KG1 (cell line): Measurements from ENCODE around the gene ZBED4.

ENCODE experiments used
- DNase-seq: peaks from one replicate; lab custom pipeline; 2025; lab: John Stamatoyannopoulos, UW

The ZBED4 gene

DNA sequence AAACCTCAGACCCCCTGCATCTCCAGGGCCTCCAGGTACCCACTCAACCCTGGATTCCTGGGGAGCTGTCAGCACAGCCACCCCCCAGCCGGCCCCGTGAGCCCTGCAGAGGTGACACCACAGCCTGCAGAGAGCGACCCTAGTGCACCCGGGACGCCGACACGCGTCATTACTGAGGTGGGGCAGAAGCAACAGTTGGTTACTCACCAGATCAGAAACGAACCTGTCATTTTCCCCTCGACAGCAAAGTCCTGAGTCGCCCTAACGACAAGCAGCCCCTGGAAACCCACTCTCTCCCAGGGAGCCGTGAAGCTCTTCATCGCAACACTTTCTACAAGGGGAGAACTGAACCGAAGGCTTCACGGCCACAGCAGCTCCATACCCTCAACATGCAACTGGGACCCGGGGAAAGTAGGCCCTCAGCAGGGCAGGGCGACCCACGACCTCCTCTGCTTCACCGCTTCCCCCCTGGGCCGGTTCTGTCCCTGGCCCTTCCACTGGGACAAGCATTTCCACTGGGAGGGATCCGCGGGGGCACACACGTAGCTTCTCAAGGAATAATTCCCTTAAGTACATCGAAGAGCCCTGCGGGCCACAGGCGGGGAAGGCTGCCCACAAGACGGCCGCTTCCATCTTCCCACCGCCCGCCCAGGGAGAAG lies 27.6 kb upstream of the ZBED4 start:
- DNase-seq = no peak

DNA sequence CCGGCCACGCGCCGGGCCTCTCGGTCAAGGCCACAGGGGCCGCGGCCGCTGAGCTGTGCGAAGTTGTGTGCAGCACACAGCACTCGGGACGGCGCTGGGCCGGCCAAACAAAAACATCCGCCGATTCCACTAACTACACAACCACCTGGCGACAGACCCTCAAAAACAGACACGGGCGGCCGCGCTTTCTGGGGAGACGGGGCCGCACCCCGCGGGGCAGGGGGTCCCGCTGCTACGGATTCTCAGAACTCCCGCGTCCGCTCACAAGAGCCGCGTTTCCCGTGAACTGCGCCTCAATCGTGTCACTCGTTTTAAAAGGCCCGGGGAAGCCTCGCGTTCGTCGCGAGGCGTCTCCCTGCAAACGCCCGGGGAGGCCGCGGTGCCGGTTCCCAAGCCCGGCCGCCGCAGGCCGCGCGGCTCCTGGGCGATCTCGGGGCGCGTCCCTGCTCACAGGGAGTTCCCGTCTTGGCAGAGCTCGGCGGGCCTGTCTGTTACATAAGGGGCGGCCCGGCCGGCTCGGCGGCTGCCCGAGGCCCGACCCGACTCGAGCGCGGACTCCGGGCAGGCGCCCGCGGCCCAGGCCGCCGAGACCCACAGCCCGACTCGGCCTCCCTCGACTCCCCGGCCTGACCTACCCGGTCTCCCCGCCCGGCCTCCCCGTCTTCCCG lies 26.9 kb upstream of the ZBED4 start:
- no peak for DNase-seq

DNA sequence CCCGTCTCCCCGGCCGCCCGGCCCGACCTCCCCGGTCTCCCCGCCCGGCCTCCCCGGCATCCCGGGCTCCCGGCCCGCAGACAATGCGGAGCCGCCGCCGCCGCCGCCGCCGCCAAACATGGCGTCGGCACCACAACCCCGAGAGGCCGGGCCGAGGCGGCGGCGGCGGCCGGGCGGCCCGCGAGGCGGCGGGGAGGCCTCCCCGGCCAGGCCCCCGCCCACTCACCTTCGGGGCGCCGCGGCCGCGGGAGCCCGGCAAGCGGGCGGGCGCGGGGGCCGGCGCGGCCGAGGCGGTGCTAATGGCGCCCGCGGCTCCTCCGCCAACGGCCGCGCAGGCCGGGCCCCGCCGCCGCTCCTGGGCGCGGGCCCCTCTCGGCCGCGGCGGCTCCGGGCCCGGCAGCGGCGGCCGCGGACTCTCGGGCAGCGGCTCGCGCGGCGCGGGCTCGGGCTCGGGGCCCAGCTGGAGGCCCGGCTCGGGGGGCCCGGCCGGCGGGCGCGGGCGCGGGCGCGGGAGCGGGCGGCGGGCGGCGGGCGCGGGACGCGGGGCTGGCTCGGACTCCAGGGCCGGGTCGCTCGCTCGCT lies 26.3 kb upstream of the ZBED4 start:
- DNase-seq = no peak

DNA sequence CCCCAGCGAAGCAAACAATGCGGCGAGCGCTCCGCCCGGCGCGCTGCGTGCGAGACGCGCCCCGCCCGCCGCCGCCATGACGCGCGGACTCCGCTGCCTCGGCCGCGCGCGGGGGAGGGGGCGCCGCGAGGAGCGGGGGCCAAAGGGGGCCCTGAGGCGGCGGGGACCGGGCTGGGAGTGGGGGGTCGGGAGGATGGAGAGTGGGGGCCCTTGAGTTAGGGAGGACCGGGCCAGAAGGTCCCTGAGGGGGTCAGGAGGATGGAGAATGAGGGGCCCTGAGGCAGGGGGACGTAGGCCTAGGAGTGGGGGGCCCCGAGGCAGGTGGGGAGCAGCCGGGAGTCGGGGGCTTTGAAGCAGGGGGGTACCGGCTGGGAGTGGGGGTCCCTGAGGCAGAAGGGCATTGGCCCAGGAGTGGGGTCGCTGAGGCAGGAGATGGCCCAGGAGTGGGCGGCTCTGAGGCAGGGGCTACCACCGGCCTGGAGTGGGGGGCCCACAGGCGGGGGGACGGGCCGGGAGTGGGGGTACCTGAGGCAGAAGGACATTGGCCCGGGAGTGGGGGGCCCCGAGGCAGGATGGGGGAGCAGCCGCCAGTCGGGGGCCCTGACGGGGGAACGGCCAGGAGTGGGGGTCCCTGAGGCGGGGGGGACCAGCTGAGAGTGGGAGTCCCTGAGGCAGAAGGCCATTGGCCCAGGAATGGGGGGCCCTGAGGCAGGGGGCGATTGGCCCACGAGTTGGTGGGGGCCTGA lies 25.6 kb upstream of the ZBED4 start, which contains the start of gene BRD1:
BRD1 (minus strand) TSS at position 21 of the 746 bp plus-strand sequence. CDS start 3,556 bp downstream, outside the sequence.
- no peak for DNase-seq

DNA sequence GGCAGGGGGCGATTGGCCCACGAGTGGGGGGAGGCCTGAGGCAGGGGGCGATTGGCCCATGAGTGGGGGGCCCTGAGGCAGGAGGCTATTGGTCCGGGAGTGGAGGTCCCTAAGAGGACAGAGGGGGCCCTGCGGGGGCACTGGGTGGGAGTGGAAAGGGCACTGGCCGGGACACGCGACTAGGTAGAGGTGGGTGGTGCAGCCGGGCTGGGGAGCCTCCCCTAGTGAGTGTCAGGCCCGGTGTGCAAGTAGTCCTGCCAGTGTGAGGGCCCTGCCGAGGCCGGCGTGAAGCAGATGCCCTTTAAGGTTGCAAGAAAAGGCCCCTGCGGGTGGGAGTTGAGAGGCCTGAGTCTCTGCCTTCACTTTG lies 25.1 kb upstream of the ZBED4 start:
- DNase-seq = no peak

DNA sequence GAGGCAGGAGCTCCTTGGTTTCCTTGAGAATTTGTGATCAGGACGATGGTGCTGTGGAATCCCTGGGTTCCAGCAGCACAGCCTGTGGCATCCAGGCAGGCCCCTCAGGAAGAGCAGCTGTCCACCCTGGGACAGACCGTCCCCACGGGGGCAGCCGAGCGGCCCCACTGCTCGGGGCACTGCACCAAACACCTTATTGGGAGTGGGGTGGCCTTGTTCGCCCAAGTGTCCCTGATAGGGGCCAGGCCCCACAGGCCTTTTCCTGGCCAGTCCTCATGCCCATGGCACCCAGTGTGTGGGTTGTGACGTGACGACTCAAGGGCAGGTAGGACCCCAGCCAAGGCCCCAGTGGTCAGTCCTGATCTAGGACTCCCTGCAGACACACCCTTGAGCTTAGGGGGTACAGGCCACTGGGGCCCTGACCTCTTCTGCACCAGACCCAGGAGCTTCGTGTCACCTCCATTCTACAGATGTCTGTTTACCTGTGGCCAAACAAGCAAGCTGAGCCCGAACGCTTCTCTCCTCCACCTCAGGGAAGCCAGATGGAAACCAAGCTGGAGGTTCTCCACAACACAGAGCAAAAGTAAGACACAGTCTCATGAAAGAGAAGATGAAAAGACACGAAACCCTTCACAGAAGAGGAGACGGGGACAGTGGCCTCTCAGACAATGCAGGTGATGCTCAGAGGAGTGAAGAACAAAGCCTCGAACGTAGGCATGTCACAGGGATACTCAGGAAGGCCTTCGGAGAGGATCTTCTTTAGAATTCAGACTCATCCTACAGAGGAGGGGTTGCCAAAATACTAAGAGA lies 24.4 kb upstream of the ZBED4 start:
- no peak for DNase-seq

DNA sequence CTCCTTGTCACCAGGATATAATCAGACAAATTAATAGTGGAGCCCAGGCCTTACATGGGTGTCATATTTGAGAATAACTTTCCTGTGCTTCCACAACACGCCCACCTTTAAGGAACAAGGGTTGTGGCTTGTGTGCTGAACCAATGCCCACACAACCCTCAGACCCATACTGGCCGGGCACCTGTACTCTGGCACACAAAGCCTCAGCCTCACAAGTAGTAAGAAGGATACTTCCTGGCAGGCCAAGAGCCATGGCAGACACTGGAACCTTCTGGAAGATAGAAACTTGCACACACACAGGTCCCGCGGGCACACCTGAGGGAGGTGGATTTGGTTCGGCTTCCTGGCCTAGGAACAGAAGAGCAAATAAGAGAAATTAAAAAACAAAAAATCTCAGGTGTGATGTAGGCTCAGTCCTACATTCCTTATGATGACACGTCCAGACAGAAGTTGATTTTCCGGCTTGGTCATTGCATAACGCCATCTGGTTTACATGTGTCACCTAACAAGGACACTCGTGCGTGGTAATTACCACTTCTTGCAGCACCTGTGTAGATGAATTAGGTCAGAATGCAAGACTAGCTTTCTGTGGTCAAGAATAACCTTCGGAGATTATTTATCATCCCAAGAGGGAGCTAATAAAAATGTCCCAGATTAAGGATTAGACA lies 20.2 kb upstream of the ZBED4 start:
- DNase-seq = no peak

DNA sequence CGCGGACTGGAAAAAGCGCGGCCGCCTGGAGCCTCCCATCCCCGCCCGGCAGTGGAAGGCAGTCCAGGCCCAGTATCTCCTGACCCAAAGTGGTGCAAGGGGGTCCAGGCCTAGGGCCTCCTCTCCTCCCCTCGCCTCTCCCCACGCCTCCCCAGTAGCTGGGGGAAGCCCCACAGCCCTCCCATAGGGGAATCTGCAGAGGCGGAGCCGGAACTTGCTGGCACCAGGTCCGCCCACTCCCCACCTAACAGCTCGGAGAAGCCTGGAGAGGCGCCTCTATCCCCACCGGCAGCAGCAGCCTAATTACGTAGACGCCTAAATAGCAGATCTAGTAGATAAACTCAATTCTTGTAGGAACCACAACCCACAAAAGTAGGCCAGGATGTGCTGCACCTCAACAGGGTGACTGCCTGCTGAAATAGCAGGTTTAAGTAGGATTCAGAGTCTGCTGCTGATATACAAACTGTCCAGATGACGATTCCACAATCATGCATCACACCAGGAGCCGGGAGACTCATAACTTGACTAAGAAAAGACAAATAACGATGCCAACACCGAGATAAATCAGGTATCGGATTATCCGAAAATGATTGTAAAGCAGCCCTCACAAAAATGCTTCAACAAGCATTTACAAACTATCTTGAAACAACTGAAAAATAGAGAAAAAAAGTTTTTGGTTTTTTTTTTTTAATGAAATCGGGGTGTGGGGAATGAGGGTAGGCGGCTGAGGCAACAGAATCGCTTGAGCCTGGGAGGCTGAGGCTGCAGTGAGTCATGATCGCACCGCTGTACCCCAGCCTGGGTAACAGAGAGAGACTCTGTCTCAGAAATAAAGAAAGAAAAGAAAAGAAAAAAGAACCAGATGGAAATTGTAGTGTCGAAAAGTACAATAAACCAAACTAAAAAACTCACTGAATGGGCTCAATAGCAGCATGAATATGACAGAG lies 14.6 kb upstream of the ZBED4 start:
- DNase-seq = peak; percentile 39

DNA sequence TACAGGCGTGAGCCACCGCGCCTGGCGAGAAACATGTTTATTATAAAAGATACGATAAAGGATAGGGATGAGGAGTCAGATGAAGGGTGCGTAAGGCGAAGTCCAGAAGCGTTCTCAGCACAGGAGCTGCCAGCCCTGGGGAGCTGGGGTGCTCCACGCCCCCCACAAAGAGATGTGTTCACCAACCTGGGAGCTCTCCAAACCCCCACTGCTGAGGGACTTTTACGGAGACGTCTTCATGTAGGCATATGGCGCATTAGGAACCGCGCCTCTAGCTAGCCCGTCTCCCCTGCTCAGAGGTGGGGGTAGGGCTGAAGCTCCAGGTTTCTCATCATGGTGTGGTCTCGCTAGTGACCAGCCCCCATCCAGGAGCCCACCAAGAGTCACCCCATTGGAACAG lies 8.4 kb upstream of the ZBED4 start:
- DNase-seq = no peak

DNA sequence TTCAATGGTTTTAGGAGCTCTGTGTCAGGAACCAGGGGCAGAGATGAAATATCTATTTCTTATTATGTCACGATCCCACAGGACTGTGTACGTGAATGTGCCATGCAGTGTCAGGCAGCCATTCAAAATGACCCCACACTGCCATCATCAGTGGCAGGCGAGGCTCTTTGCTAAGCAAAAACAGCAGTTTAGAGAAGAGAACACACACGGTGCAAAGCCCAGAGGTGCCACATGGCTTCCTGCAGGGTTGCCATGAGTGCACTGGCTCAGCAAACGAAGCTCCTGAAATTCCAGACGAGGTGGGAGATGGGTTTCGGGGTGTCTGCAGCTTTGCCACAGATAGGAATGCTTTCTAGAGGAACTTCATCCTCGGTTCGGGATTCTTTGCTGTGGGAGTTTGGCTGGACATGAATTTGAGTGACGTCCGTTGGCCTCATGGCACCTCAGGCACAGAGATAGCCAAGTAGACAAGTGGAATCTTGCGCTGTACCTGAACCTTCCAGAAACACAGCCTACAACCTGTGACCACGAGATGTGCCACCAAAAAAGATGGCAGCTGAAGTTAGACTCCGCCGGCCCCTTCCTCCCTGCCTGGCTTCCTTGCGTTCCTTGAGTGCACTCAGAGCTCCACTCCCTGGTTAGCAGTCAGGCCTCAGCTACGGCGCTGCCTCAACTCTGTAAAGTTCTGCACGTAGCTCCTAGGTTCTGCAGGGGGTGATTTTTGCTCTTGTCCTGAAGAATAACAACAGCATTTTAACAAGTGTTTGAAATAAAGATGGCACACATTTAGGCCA lies 7.8 kb upstream of the ZBED4 start:
- no peak for DNase-seq

DNA sequence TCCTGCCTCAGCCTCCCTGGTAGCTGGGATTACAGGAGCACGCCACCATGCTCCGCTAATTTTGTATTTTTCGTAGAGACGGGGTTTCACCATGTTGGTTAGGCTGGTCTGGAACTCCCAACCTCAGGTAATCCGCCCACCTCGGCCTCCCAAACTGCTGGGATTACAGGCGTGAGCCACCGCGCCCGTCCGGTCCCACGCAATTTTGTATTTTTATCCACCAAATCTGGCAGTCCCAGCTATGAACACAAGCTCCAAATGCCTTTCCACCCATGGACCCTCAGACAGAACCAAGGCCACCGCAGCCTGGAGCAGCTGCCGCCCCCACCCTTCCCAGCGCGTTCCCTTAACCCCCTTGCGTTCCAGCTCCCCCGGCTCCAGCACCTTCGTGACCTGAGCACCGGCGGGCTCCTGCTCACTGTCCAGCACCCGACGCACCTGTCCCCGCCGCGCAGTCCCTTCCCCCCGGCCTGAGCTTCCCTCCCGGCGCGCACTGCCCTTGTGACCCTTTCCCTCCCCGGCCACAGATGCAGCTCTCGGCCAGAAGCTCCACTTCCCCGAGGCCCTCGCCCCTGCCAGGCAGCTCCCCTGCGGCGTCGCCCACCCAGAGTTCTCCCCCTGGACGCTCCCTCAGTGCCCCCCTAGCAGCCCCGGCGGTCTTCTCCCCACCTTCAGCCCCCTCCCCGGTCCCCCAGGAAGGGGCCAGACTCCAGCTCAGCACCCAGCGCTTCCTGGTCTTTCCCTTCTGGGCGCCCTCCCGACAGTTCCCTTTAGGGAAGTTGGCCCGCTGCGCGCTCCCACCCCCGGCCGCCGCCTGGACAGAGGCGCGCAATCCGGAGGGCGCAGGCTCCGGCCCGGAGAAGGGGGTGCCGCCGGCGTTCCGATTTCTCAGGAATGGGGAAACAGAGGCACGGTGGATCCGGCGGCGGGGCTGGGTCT lies 5.6 kb upstream of the ZBED4 start:
- DNase-seq = no peak

DNA sequence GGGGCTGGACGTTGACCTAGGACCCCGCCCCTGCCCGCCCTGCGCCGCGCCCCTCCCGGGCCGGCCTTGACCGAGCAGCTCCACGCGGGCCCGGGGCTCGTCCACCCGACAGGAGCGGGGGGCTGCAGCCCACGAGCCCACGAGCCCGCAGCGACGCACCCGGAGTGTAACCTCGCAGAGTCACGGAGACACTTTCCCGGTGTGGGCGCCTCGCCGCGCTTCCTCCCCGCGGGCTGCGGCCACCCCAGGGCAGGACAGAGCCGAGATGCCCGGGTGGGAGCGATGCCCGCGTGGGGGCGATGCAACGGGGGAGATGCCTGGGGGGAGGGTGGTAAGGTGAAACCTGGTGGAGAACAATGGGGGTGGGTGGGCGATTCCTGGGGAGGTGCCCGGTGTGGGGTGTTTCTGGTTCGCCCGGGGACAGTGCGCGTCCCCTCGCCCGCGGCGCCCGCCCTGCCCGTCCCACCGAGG lies 4.9 kb upstream of the ZBED4 start:
- DNase-seq = no peak

DNA sequence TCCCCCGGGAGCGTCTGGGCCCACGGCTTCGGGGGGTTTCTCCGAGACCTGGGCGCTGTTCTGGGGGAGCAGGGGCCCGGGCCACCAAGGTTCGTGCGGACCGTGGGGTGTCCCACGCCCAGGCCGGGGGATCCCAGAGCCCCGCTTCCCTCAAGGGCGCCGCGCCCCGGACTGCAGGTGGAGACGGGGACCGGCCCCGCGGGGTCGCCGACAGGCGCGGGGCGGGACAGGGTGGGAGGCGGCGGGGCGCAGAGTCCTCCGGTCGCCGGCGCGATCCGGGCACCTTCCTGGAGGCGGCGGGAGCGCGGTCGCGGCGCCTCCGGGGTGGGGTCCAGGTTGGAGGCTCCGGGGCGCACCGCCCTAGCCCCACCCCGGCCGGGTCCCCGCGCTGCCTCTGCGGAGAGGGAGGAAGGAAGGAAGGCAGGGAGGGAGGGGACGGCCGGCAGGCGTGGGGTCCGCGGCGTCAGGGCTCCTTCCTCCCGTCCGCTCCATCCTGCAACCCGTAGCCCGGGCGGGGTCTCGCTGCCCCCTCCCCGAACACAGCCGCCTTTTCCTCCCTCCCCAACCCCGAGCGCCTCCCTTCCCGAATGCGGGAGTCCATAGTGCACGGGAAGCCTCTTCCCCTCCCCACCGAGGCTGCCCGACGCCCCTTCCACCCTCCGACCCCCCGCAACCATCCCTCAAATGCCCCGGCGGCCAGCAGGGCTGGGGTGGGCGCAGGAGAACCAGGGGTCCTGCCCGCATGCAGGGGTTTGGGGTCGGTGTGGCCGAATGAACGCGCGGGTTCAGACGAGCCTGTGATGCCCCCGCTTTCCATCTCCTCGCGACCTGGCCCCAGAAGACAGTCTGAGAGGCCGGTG lies 4.3 kb upstream of the ZBED4 start:
- no peak for DNase-seq

DNA sequence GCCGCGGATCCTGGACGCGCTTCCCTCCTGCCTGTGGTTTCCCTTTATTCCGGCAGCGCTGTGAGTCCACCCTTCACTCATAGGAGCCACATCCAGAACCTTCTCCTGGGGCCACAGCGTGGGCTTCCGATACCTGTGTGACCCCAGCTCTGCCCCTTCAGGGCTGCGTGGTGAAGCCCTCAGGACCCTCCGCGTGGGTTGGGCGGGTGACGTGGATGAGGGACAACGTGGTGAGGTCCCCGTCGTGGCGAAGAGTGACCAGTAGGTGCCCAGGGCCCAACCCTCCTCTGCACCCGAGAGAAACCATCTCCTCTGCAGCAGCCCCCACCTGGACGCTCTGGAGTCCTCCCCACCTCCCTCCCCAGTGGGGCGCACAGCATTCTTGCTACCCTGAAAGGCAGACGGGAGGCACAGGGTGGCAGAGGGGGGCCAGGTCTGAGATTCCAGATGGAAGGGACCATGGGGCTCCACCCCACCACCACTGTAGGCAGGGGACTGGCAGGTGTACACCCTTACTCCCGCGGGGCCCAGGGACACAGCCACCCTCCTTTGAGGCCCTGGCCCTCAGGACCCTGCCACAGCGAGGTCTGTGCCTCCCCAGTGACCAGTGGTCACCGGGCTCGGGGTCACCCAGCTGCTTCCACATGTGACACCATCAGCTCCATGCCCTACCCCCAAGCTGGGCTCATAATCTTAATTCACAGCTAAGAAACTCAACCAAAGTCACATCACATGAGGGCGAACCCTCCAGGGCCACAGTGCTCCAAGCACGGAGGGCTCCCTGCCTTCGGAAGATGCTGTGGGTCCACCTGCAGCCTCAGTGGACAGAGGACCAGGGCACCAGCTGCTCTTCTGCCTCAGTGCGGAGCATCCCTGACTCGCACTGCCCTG lies 3.4 kb upstream of the ZBED4 start:
- DNase-seq = no peak

DNA sequence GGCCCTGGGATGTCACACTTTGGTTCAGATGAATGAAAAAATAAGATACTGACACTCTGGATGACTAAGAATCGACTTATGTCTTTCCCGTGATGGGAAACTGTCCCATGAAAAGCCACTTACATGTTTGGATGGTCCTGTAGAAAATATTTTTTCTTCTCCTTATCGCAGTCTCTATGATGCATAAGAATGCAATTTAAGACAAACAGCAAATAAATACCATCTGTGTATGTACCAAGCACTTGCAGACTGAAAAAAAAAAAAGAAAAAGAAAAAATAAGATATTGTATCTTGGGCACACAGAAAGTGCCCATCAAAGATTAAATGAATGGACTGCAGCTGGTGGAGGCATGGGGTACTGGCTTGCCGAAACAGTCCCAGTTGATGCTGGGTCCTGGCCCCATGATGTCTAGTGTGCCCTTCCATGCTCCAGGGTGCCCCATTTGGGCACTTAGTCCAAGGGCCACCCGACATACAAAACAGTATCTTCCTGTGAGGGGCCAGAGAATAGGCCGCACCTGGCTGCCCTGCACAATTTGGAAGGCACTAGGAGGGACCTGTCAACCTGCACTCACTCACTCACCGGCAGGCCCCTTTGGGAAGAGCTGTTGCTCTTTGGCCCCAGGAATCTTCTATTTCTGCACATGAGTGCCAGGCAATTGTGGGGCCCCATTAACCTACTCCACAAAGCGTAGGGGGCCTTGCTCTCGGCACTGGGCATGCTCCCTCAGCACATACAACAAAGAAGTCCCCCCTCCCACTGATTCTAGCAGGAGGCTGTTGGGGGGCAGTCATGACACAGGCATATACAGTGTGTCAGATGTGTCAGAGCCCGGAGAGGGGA lies 2.5 kb upstream of the ZBED4 start:
- no peak for DNase-seq
